GM12891 (cell line): ENCODE measurements around the gene BEND5.

Experiments
- PAX5 ChIP-seq: IDR thresholded peaks from 2 replicates; pipeline ENCODE4 v1.6.1; 2011; ENCODE audit warnings: low read length, moderate library complexity, mild to moderate bottlenecking; ENCODE audit not compliant: insufficient read depth, severe bottlenecking
- POLR2A ChIP-seq: IDR thresholded peaks from 2 replicates; pipeline ENCODE4 v1.6.1; 2011; ENCODE audit warnings: low read depth, low read length, control low read depth
- POLR2AphosphoS5 ChIP-seq: IDR thresholded peaks from 2 replicates; pipeline ENCODE4 v1.6.1; 2011; ENCODE audit warnings: low read depth, low read length, control low read depth
- SPI1 ChIP-seq: IDR thresholded peaks from 2 replicates; pipeline ENCODE4 v1.6.1; 2011; ENCODE audit warnings: low read depth, low read length, control low read depth
- TAF1 ChIP-seq: IDR thresholded peaks from 2 replicates; pipeline ENCODE4 v1.6.1; 2011; ENCODE audit warnings: low read depth, low read length, control low read depth

DNA sequence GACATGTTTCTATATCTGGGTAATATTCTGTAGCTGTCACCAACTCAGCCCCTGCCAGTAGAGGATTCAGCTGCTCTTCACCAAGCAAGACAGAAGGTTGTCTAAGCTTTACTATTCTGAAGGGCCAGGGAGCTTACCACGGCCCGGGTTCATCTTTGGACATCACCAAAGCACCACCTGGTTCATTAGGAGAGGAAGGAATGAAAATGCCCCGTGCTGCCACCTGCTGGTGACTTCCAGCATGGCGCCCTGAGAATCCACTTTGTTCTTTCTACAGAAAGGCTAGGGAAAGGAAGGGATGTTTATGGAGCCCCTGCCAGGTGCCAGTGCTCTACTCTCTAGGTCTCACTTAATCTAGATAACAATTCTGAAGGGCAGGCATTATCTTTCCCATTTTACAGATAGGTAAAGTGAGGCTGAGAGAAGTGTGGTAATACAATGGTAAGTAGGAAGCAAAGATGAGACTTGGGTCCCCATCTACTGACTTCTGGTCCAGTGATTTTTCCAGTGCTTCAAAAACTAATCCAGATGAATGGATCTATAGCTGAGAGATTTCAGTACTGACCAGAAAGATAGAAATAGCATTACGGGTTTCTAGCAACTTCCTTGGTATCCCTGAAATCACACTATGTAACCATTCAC is 79.5 kb downstream of the BEND5 start:
- TF ChIP-seq TAF1, result no peak
- no peak for TF ChIP-seq SPI1
- no peak for TF ChIP-seq POLR2AphosphoS5
- no peak for TF ChIP-seq POLR2A
- no peak for TF ChIP-seq PAX5
